Measurements from ENCODE around the gene GMPR2. TPM values are rescaled to one million over a fixed set of nuclear protein-coding genes. Genes with fewer than 3 reads are reported as not detected.

Gene GMPR2
- total and polyA plus RNA-seq, 2 of the 13 experiments (the other 11 are each of a cell fraction or from before 2014, with no cell fraction given) = 210 to 273 TPM

GRCh38 chr14:24280797-24281460, 48.2 kb downstream of the GMPR2 start (continued):
- no peak for TF ChIP-seq SKIL (CRISPR knock-in tag; IDR thresholded peaks at IDR 0.05; ENCODE audit: borderline replicate concordance)

DNA sequence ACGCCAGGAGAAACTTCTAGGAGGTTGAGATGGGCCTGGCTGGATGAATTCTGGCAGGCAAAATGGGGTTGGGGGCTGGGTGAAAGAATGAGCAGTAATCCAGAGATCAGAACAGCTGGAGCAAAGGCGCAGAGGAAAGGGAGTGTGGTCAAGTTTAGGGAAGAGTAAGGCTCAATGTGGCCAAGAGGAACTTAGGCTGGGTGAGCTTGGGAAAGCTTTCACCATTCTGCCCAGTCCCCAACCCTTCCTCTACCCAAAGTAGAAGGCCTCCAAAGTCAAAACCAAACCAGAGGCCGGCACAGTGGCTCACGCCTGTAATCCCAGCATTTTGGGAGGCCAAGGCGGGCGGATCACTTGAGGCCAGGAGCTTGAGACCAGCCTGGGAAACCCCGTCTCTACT, 48.9 kb downstream of the GMPR2 start:
- TF ChIP-seq PBX2 (CRISPR knock-in tag; IDR thresholded peaks at IDR 0.05) (no peak), ZNF75D (CRISPR knock-in tag; IDR thresholded peaks at IDR 0.05; ENCODE audit: borderline replicate concordance) (0 out of 2 replicates have a peak, but pooled peaks have one; percentile 28)
- FAIRE-seq (no peak), ATAC-seq (no peak), DNase-seq (ENCODE audit: low spot score) (no peak)
- Histone ChIP-seq H3K79me2 (ENCODE audit: insufficient read depth, low read length) (no peaks in the 10 kb centered on the region), H3K4me1 (ENCODE audit: insufficient read depth, low read length) (no peaks in the 10 kb centered on the region), H3K27ac (ENCODE audit: extremely low read length, insufficient read depth, low read length) (no peak overlapping the region), H2AFZ (ENCODE audit: low read length) (no peak overlapping the region), H3K4me3 (replicated peaks in 1 of 3; ENCODE audit: insufficient read depth in 1 of 3, low read depth in 2 of 3, low read length in 3 of 3) (no peak overlapping the region), H3K27me3 (ENCODE audit: control insufficient read depth in 1 of 2, insufficient read depth in 2 of 2, low read length in 2 of 2) (no peaks in the 10 kb centered on the region), H3K4me2 (ENCODE audit: low read depth, low read length) (no peak overlapping the region), H4K20me1 (ENCODE audit: insufficient read depth, low read length) (no peaks in the 10 kb centered on the region), H3K9me3 (ENCODE audit: low read length) (no peaks in the 10 kb centered on the region), H3K9ac (ENCODE audit: insufficient read depth, low read depth, low read length) (no peak overlapping the region), H3K36me3 (replicated peaks in 1 of 2; ENCODE audit: control insufficient read depth in 1 of 2, insufficient read depth in 2 of 2, low read length in 2 of 2) (no peaks in the 10 kb centered on the region)
- in situ Hi-C loops (cut with HindIII; ENCODE audit: extremely low pct_ligation_motif_present, low pct_unique_long_range_greater_than_20kb) (no loop called here), intact Hi-C loops (cut with micrococcal nuclease; ENCODE audit: unreplicated experiment) (no loop called here)
- no TSS peak for BruUV-seq (replicated peaks)
- CTCF ChIA-PET (ENCODE audit: low intra/inter-chr PET ratio, low total read pairs) = no interaction called here
- WGBS (ENCODE audit: low lambda C conversion rate) = 92% methylated on average over 7 of the region's 7 CpGs
- POLR2A ChIA-PET = interaction anchor here (0.7 to 4.8 kb wide), 6 partner anchors 8 to 39 kb away, joined by 3 to 27 read pairs (median 6); partner anchors contain the start of genes CIDEB, RABGGTA and TINF2
